HG03354 (cell line): ENCODE data around the gene POU2AF1.

Experiments
- ATAC-seq: cut with Tn5 transposase; IDR thresholded peaks from one replicate; pipeline ENCODE4 v1.9.1; 2021; ENCODE audit warnings: mild to moderate bottlenecking; ENCODE audit not compliant: unreplicated experiment, poor library complexity, severe bottlenecking

The POU2AF1 gene

GRCh38 chr11:111365722-111366559 lies 13.1 kb downstream of the POU2AF1 start:
- no peak for ATAC-seq

DNA sequence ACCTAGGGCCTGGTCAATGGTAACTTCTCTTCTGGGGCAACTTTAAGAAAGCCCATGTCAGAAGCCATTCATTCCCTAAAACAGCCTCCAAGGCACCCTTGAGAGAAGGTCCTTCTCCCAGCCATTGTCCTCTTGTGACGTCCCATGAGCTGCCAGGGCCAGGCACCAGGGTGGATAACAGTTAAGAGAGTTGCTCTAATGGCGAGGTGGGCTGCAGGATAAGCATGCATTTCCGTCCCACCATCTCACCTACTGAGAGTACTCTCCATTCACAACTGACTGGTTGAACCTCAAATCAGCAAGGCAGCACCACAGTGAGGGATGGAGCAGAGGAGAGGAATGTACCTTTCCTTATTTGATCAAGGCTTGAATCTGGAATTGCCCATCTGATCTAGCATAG lies 14.6 kb downstream of the POU2AF1 start:
- ATAC-seq, result no peak

DNA sequence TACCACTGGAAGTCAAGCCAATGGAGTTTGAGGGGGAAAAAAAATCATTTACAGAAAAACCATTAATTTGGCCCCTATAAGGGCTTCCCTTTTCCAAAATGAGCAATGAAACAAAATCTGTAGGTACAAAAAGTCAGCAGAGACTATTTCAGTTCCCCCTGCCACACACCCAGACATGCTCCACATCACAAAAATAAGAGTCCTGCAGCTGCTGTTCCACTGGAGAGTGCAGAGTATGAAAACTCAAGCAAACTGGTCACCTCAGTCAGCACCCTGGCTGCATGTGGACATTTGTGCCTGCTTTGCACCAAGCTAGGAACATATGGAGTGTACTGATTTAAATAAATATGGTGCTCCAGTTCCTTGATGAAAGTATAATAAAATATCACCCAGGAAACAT lies 15.1 kb downstream of the POU2AF1 start:
- no peak for ATAC-seq

DNA sequence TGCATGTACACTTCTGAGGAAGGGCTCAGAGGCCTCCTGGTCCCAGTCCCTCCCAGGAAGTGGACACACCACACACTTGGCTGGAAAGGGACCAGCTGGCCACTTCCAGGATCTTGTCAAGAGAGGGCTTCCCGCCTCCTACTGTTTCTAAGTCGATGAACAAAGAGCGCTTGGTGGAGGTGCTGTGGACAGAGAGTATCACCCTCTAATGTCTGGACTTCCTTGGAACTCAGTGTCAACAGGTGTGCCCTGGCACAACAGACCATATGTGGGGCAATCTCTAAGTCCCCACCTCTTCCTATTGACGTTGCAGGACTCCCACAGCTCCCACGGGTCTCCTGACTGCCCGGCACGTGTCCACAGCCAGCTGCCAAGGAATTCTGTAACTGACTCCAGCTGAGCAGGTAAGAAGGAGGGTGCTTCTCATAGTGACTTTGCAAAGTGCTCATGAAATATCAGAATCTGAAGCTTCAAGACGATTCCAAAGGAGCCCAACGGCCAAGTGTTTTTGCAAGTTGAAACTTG lies 16.1 kb downstream of the POU2AF1 start:
- no peak for ATAC-seq

DNA sequence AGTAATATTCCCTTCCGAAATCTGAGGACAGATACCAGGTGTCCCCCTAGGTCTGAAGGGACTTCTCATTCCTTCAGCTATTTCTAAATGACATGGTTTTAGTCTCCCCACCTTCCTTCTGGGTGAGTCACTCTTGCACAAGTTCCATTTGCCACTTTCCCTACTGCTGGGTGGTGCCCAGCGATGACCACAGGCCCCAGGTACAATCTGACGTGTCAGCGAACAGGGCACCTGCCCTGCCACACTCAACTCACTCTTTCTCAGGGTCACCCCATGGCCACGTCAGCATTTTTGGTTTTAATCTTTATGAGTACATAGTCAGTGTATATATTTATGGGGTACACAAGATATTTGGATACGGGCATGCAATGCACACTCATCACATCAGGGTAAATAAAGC lies 17.2 kb downstream of the POU2AF1 start:
- no peak for ATAC-seq

DNA sequence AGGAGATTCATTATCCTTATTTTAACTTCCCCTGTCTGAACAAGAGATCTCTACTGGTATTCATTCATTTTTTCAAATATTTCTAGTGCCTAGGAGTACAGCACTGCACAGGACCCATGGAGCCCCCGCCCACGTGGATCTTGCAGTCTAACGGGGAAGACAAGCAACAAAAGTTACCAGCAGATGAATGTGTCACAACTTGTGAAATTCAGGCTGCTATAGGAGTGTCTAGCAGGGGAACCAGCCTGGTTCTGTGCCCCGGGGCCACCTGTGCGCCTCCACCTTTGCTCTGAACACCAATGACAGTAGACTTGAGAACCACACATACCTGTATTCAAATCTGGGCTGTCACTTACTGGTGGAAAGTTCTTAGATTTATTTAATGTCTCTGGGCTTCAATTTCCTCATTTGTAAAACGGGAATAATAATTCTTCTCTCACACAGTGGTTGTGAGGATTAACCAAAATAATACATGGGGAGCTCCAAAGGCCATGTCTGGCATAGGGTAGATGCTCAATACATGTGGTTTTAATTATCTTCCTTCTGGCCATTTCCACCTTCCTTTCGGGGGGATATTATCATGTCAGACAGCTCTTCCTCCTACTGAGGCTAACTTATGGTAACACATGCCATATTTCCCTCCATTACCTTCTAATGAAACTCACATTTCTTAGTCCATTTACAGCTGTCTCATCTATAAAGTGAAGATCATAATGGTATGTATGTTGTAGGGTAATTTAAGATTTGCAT lies 17.8 kb downstream of the POU2AF1 start:
- no peak for ATAC-seq

DNA sequence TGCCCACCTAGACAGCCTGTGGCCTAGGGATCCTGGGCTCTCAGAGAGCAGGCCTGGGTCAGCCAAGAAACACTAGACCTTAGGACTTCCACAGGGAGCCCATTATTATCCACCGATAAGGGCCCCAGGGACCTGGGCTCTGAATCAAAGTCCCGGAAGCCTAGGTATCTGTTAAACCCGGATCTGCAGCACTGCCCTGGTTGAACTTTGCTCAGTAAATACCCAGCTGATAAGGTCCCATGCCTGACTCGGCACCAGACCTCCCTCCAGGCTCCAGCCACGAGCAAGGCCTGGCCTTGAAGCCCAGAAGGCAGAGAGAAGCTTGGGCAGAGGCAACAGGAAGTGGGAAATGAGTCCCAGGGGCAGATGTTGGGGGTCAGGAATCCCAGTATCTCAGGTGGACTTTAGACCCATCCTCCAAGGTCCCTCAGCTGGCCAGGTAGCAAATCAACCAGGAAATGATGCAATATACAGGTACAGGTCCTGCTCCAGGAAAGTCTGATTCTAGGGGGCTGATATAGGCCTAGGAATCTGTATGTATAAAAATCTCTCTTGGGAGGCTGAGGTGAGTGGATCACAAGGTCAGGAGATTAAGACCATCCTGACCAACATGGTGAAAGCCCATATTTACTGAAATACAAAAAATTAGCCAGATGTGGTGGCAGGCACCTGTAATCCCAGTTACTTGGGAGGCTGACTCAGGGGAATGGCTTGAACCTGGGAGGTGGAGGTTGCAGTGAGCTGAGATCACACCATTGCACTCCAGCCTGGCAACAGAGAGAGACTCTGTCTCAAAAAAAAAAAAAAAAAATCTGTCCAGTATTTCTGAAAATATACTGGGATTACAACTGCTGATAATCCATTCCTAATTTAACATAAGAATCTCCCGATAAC lies 18.7 kb downstream of the POU2AF1 start:
- no peak for ATAC-seq

GRCh38 chr11:111359223-111360149 lies 19.6 kb downstream of the POU2AF1 start:
- no peak for ATAC-seq

DNA sequence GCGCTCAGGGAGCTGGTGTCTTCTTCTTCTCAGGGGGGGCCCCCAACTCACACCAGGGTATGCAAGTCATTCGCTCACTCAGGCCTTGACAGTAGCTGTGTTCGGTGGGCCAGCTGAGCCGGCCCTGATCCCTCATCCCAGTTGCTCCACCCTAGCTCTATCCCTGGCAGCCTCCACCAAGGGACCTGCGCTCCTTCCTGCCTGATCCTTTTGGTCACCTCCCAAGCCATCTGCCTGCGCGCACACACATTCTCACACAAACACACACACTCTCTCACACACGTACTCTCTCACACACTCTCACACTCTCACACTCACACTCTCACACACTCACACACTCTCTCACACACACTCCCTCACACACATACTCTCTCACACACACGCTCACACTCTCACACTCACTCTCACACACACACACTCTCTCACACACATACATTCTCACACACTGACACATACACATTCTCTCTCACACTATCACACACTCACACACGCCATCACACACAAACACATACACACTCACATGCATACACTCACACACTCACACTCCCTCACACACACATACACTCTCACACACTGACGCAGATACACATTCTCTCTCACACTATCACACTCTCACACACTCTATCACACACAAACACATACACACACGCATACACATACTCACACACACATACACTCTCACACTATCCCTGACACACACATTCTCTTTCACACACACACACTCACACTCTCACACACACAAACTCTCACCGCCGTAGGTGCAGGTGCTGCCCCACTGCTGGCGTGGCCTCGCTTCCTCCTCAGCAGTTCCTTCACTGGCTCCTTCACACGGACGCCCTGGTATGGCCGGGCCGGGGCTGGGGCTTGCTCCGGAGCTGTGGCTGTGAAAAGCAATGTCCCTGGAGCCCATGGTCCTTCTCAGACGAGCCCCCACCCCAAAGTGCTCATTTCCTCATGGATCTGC lies 20.8 kb downstream of the POU2AF1 start:
- no peak for ATAC-seq

DNA sequence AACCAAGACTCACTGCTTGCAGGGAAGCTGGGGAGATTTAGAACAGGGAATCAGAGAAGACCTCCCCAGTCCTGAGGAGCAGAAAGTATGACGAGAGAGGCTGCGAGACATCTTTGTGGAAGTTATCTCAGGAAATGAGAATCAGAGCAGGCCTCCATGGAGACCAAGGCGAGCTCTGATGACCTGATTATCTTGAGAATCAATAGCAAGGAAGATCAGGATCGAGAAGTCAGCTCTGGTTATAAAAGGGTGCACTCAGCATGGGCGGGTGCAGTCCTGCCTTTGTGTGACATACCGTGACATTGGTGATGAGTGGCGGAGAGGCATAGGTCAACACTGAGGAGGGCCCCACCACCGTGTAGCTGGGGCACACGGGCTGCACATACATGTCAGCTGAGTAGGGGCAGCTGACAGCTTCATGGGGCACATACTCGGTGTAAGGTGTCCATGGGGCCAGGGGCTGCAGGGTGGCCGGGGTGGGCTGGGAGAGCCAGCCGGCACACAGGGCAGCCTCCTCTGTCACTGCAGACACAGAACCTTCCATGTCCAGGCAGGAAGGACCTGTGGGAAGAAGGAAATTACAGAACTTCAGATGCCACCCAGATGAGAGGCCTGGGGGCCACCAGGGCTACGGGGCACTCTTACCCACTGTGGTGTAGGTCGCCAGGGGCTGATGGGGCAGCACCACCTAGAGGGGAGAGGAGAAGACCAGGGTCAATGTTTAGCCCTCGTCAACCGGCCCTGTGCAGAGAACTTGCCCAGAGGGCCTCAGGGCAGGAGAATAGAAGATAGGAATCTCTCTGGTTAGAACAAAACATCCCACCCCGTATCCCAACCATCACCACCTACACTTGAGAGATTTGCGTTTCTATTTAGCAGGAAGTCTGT lies 21.7 kb downstream of the POU2AF1 start:
- ATAC-seq, result no peak

DNA sequence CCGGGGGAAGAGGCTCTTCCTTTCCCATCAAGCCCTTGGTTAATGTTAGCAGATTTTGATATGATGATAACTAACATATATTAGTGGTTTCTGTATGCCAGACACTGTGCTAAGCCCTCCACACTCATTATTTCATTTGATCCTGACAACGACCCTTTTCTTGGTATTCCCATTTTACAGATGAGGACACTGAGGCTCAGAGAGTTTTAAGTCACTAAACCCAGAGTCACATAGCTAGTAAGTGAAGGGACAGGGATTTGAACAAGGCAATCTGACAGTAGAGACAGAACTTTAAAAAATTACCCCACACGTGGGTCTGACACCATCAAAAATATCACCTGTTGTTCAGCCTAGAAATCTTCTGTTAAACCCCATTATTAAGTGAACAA lies 22.4 kb downstream of the POU2AF1 start:
- no peak for ATAC-seq

DNA sequence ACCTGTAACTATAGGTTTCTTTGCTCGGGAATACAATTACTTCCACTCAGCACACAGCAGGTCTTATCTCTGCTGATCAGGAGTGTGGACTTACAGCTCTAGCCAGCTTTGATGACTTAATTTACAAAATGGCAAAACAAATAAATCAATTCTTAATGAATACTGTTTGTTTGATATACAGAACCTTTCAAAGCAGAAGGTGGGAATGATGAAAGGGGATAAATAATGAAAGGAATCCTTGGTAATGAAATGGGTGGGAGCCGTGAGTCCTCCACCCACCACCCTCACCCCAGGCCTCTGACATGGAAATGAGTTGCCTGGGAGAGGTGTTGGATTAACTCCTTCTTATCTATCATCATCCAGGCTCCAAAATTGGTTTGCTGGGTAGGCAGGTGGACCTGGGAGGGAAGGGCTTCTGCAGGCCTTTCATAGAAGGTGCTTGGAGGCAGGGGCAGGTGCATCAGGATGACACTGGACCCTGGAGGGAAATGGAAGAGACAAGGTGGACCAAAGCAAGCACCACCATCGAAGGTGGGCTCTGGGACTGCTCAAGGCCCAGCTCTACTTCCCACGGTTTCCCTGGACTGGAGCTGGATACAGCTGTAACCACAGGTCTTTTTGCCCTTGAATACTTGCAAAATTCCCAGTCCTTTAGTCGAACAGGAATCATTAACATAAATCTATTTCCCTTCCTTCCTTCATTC lies 23.0 kb downstream of the POU2AF1 start:
- ATAC-seq, result no peak

- no peak for ATAC-seq
Measured at GRCh38 chr11:111355101-111355500, 24.0 kb downstream of the POU2AF1 start.

GRCh38 chr11:111354601-111354891 lies 24.5 kb downstream of the POU2AF1 start:
- no peak for ATAC-seq

DNA sequence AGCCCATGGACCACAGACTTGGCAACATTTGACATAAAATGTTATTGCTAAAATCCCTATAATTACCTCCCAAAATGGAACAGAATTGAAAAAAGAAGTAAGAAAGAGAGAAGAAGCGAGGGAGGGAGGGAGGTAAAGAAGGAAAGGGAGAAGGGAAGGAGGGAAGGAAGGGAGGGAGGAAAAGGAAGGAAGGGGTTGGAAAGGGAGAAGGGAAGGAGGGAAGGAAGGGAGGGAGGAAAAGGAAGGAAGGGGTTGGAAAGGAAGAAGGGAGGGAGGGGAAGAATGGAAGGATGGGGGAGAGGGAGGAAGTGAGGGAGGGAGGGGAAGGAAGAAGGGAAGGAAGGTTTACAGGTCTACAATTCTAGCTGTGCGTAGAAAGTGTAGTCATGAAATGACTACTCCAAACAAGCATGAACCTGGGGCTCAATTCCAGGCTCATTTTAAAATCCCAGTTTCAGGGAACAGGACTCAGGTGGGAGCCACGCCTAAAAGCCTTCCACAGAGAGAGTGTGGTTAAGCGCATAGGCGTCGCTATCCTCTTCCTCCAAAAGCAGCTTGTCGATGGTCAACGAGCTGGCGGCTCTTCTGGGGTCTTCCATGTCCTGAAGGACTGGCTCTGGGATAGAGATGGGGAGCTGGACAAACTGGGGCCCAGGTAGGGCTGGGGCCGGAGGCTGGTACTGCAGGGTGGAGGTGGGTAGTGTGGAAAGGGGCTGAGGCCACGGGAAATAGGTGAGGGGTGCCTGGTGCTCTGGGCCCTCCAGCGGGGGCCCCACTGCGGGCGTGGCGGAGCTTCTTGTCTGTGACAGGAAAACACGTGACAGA lies 25.1 kb downstream of the POU2AF1 start:
- ATAC-seq, result no peak
